SU-DHL-6 (cell line): Measurements from ENCODE around the gene ZDHHC7.

Experiments
- H2AFZ ChIP-seq: fragments of 200-600 bp; sonication (generic); 2 replicates; pipeline ENCODE4 v1.6.1; 2014; ENCODE audit warnings: low read depth, mild to moderate bottlenecking, moderate library complexity, mixed read lengths, antibody characterized with exemption, low read length; ENCODE audit not compliant: severe bottlenecking
- H3F3A ChIP-seq: fragments of 200-600 bp; shearing (Covaris generic); 2 replicates; pipeline ENCODE4 v1.6.0; 2016; ENCODE audit warnings: antibody characterized with exemption, mild to moderate bottlenecking; ENCODE audit not compliant: insufficient read depth
- H3K27ac ChIP-seq: fragments of 200-600 bp; sonication (generic); 2 replicates; pipeline ENCODE4 v1.5.1; 2016; ENCODE audit warnings: low read depth, mild to moderate bottlenecking, low read length, moderate library complexity, mixed read lengths
- H3K27me3 ChIP-seq: fragments of 200-600 bp; sonication (generic), shearing (Covaris generic); 2 replicates; pipeline ENCODE4 v1.6.0; 2014; ENCODE audit warnings: mild to moderate bottlenecking, low read length
- H3K36me3 ChIP-seq: fragments of 200-600 bp; sonication (generic); 2 replicates; pipeline ENCODE4 v1.6.1; 2014; ENCODE audit warnings: mild to moderate bottlenecking, low read length, mixed read lengths
- H3K4me2 ChIP-seq: fragments of 300-600, 200-600 bp; shearing (Covaris generic), sonication (generic); 2 replicates; pipeline ENCODE4 v1.6.0; 2014; ENCODE audit warnings: low read length, low read depth, mild to moderate bottlenecking; ENCODE audit not compliant: poor library complexity, severe bottlenecking
- H3K4me3 ChIP-seq: fragments of 200-600 bp; sonication (generic); 2 replicates; pipeline ENCODE4 v1.5.1; 2014; ENCODE audit warnings: antibody characterized with exemption, low read length, mild to moderate bottlenecking, mixed read lengths; ENCODE audit not compliant: insufficient read depth, poor library complexity, severe bottlenecking
- H3K79me2 ChIP-seq: fragments of 200-600 bp; sonication (generic); 2 replicates; pipeline ENCODE4 v1.6.1; 2014; ENCODE audit warnings: mild to moderate bottlenecking, low read length, moderate library complexity; ENCODE audit not compliant: insufficient read depth
- H3K9ac ChIP-seq: fragments of 200-600 bp; sonication (generic); 2 replicates; pipeline ENCODE4 v1.7.0; 2014; ENCODE audit warnings: mild to moderate bottlenecking, low read length
- H3K9me2 ChIP-seq: fragments of 200-600 bp; sonication (generic); replicated peaks from 2 replicates; pipeline ENCODE4 v1.6.1; 2014; ENCODE audit warnings: low read length; ENCODE audit not compliant: insufficient read depth
- H3K9me3 ChIP-seq: fragments of 200-600 bp; sonication (generic); 2 replicates; pipeline ENCODE4 v1.6.1; 2014; ENCODE audit warnings: low read length, mixed read lengths; ENCODE audit not compliant: insufficient read depth
- H4K20me1 ChIP-seq: fragments of 200-600 bp; sonication (generic); 2 replicates; pipeline ENCODE4 v1.6.1; 2014; ENCODE audit warnings: low read depth, mild to moderate bottlenecking, antibody characterized with exemption, low read length, moderate library complexity, mixed read lengths
- CTCF ChIP-seq: fragments of 200-600 bp; sonication (generic); IDR thresholded peaks from one replicate; pipeline ENCODE4 v1.5.1; 2017; ENCODE audit warnings: antibody characterized with exemption, mild to moderate bottlenecking, low read length, moderate library complexity; ENCODE audit not compliant: insufficient read depth, poor library complexity, severe bottlenecking
- EZH2phosphoT487 ChIP-seq: fragments of 200-600 bp; sonication (generic), shearing (Covaris generic); conservative IDR thresholded peaks from 2 replicates; pipeline ENCODE4 v1.6.1; 2018; ENCODE audit warnings: mild to moderate bottlenecking, antibody characterized with exemption, low read length, moderate library complexity, mixed read lengths

ZDHHC7 gene

GRCh38 chr16:85014311-85014710 is 3.0 kb upstream of the ZDHHC7 start:
- no peaks in the 10 kb centered on the region for H3K36me3 ChIP-seq
- no peaks in the 10 kb centered on the region for H3K27me3 ChIP-seq
- H3K9me2 ChIP-seq = no peaks in the 10 kb centered on the region
- H3K79me2 ChIP-seq = peaks cover 17% of the 10 kb centered on the region
- H3F3A ChIP-seq = no peaks in the 10 kb centered on the region
- H3K4me3 ChIP-seq = no peak overlapping the region
- no peaks in the 10 kb centered on the region for H4K20me1 ChIP-seq
- H3K27ac ChIP-seq = no peak overlapping the region
- no peak overlapping the region for H2AFZ ChIP-seq
- H3K4me2 ChIP-seq = no peak overlapping the region
- no peaks in the 10 kb centered on the region for H3K9me3 ChIP-seq
- no peak overlapping the region for H3K9ac ChIP-seq
- TF ChIP-seq EZH2phosphoT487 = no peak
- TF ChIP-seq CTCF = no peak

GRCh38 chr16:85011846-85012284 is 530 bp upstream of the ZDHHC7 start:
- Histone ChIP-seq H3K27ac (peak overlapping the region; percentile 64), H3K27me3 (no peaks in the 10 kb centered on the region), H3K9me2 (no peaks in the 10 kb centered on the region), H3K79me2 (peaks cover 37% of the 10 kb centered on the region), H3K9ac (peak overlapping the region; percentile 83), H3K36me3 (no peaks in the 10 kb centered on the region), H3K4me3 (peak overlapping the region; percentile 85), H2AFZ (peak overlapping the region; percentile 84), H4K20me1 (no peaks in the 10 kb centered on the region), H3F3A (no peaks in the 10 kb centered on the region), H3K4me2 (peak overlapping the region; percentile 81), H3K9me3 (no peaks in the 10 kb centered on the region)
- no peak for TF ChIP-seq CTCF
- no peak for TF ChIP-seq EZH2phosphoT487

GRCh38 chr16:85010446-85010930 is 847 bp downstream of the ZDHHC7 start:
- H3K4me2 ChIP-seq = peak overlapping the region; percentile 81
- no peaks in the 10 kb centered on the region for H3K36me3 ChIP-seq
- no peaks in the 10 kb centered on the region for H3F3A ChIP-seq
- H2AFZ ChIP-seq = peak overlapping the region; percentile 73
- H3K79me2 ChIP-seq = peaks cover 50% of the 10 kb centered on the region
- H3K27ac ChIP-seq = peak overlapping the region; percentile 27
- no peaks in the 10 kb centered on the region for H3K9me2 ChIP-seq
- no peak for TF ChIP-seq CTCF
- no peak for TF ChIP-seq EZH2phosphoT487
- H4K20me1 ChIP-seq = no peaks in the 10 kb centered on the region
- no peaks in the 10 kb centered on the region for H3K27me3 ChIP-seq
- H3K4me3 ChIP-seq = peak overlapping the region; percentile 85
- no peaks in the 10 kb centered on the region for H3K9me3 ChIP-seq
- H3K9ac ChIP-seq = peak overlapping the region; percentile 83
